NCI-H2196 (cell line): ENCODE results near the gene BCAS3.

Experiments used
- DNase-seq: peaks from one replicate; lab custom pipeline; 2025; ENCODE audit not compliant: unreplicated experiment; lab: John Stamatoyannopoulos, UW

BCAS3 gene

DNA sequence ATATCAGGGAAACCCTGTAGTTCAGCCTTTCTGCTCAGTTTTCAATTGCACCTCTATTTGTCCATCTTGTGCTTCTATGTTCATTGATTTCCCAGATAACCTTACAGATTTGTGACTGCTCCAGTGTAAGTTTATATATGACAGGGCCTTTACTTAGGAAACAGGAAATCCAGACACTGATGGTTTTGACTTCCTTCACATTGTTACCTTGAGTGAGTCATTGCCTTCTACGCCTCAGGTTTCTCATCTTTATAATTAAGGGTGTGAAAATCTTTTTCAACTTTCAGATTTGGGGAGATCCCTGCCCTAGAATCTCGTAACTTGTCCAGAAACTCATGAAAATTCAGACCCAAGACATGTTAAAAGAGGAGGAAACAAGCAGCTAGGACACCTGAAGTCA is 379.6 kb downstream of the BCAS3 start:
- DNase-seq, result no peak

DNA sequence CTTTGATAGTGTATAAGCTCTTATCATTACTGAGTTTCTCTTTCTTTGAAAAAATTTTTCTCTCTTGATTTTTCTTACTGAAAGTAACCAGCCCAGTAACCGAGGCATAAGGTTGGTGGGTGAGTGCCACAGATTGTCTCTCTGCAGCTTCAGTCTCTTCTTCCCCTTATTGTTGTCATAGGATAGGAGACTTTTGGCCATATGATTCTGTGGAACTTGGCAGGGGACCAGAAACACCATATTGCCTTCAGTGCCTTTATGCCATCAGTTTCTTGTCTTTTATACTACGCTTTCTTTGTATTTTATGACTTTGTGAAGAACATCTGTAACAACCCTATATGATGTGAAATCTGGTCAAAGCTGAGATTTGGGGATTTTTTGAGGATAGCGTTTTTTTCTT is 380.4 kb downstream of the BCAS3 start:
- no peak for DNase-seq

DNA sequence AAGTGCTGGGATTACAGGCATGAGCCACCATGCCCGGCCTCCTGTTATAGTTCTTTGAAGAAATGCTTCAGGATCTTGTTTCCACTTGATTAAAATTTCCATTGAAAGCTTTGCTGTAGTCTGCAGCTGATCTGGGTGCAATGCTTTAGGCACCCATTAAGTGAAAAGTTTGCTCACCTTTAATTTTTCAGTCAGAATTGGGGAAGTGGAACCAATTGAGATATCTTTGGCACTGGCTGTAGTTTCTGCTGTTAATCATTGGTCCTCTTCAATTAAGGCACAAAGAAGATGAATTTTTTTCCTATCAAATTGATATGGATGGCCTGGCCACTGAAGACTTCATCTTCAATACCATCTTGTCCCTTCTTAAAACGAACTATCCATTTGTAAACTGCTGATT is 385.9 kb downstream of the BCAS3 start:
- DNase-seq, result no peak

GRCh38 chr17:61064087-61064951 is 386.7 kb downstream of the BCAS3 start:
- DNase-seq, result no peak

- DNase-seq, result no peak
Observed at GRCh38 chr17:61065263-61065773, 387.7 kb downstream of the BCAS3 start.

DNA sequence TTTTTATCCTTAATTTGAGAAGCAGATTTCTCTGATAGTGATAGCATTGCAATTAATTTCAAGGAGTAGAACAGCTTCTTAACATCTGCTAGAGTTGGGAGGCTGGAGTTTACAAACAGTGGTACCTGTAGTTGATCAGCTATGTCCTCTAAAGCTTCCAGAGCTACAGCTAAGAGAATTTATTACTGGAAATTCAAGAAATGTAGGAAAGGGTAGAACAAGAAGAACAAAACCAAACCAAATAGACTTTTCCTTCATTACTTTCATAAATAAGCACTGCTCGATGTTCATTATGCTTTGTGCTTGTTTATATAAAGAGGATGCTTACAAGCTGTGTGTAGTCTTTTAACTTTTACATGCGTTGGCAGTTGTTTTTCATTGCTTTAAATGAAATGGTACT is 388.4 kb downstream of the BCAS3 start:
- DNase-seq, result no peak

- DNase-seq, result no peak
Observed at GRCh38 chr17:61070649-61071048, 393.0 kb downstream of the BCAS3 start.

DNA sequence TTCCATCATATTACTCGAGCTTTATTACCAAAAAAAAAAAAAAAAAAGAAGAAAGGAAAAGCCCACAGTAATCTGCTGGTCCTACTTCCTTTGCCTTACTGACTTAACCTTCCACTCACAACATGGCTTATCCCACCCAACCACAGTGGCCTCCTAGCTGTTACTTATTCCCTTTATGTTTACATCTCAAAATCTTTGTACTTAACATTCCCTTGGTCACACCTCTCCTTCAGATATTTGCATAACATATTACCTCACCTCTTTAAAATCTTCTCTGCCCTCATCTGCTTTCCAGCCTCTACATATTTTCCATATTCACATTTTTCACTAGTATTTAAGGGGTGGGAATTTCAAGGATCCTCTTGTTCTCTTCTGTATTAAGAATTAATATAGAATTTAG is 395.0 kb downstream of the BCAS3 start:
- no peak for DNase-seq

DNA sequence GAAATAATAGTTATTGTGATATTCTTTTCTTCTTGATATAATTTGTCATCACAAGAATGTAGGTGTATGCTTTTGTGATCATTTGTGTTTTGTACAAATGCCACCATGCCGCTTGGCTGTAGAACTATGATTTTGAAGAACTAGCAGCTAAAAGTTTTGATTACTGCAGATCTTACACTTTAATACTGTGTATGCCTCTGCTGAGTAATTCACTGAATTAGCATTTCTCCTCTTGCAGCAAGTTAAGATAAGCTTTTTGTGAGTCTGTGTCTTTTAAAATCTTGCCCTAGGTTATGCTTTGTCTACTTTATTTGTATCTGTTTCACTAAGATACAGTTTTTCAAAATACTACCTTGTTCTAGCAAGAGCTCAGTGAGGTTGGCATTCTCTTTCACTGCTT is 395.5 kb downstream of the BCAS3 start:
- no peak for DNase-seq

DNA sequence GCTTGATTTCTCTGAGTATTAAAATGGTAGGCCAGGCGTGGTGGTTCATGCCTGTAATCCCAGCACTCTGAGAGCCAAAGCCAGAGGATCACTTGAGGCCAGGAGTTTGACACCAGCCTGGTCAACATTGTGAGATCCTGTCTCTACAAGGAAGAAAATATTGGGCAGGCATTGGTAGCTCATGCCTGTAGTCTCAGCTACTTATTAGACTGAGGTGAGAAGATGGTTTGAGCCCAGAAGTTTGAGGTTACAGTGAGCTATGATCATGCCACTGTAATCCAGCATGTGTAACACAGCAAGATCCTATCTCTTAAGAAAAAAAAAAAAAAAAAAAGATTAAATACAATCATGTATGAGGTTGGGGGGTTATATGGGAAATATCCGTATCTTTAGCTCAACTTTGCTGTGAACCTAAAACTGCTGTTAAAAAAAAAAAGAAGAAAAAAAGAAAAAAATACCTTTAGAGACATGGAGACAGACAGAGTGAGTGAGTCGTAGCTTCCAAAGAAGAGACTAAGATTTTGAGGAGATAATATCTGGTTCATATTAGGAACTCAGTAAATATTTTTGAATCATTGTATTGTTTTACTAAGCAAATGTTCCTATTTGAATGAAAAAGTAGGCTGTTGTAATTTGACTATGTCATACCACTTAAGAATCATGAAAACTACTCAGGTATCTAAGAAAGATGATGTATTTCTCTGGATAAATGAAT is 396.3 kb downstream of the BCAS3 start:
- DNase-seq, result no peak

- no peak for DNase-seq
Observed at GRCh38 chr17:61075988-61076387, 398.3 kb downstream of the BCAS3 start.

DNA sequence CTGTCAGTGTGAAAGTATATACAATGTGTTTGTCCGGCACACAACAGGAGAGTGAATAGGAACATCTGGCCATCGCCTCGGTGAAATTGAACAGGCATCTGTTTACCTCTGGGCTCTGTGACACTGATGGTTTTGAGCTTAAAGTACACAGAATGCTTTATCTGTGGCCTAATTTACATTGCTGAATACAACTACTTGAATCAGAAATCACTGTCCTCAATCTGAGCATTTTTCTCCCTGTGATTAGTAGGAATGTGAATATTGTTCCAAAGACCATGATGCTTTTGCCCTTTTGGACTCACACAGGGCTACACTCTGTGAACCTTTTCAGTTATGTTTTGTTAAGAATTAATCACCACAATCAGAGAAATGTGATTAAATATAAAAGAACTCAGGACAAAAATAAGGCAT is 399.0 kb downstream of the BCAS3 start:
- DNase-seq, result no peak

GRCh38 chr17:61081959-61082358 is 404.3 kb downstream of the BCAS3 start:
- no peak for DNase-seq

- no peak for DNase-seq
Observed at GRCh38 chr17:61084260-61084659, 406.6 kb downstream of the BCAS3 start.

- no peak for DNase-seq
Observed at GRCh38 chr17:61087024-61087423, 409.4 kb downstream of the BCAS3 start.

DNA sequence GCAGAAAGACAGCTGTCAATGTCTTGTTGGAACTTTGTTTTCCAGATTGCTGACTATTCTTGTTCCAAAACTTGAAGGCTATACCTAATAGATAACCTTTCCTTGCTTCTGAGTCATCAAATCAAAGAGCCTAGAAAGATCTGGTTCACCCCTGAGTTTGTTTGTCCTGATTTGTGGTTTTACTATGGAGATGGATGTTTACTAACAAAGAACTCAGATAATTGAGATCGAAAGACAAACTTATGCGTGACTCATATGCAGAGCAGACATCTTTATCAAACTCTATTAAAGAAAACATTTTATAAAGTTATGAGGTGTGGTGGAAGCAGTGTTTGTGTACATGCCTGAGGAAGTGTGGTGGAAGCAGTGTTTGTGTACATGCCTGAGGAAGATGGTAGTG is 410.9 kb downstream of the BCAS3 start:
- DNase-seq, result no peak

GRCh38 chr17:61091096-61091495 is 413.4 kb downstream of the BCAS3 start:
- no peak for DNase-seq

DNA sequence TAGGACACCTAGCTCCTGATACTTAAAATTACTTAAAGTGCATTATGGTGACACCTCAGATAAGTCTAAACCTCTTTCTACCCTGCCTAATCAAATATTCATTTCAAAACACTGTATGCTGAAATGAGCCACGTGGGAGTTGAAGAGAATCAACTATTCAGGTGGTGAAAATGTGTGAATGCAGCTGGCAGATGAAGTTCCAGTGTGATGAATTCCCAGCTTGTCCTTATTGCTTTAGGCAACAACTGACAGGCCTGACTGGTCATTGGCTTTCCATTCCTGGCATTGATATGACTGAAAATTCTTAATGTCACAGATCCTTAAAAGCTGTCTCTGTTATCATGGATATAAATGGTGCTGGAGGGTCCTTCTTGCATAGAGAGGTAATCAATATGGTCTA is 420.1 kb downstream of the BCAS3 start:
- no peak for DNase-seq

- DNase-seq, result no peak
Observed at GRCh38 chr17:61106354-61106753, 428.7 kb downstream of the BCAS3 start.

- no peak for DNase-seq
Observed at GRCh38 chr17:61116577-61116976, 438.9 kb downstream of the BCAS3 start.

DNA sequence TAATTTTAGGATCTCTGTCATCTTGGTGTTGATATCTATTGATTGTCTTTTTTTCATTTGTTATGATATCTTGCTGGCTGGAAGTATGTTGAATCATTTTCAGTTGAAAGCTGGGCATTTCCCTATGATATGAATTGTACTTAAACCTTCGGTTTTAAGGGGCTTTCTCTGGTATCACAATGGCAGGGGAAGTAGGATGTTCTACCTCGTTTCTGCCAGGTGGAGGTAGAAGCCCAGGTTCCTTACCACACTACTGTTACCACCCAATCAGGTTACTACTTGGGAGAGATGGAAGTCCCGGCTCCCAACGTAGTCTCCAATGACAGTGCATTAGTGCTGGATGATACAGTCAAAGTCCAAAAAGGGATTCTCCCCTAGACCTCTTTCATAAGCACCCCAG is 440.3 kb downstream of the BCAS3 start:
- no peak for DNase-seq

DNA sequence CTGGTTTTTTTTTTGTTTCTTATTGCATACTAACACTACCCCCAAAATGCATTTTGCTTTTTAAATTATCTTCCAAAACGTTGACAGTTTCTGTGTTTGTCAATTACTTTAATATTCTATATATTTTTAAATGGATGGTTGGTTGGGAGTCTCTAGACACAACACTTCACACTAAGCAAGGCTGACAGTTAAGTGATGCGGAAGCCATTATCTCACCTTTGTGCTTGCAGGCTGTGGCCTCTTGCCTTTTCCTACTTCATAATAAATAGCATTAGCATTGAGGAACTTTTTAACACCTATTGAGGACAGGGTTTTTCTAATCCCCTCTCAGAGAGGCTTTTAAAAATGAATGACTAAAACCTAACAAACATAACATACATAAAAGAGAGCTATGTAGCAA is 441.2 kb downstream of the BCAS3 start:
- DNase-seq, result no peak
